Measurements from ENCODE around the gene PCDHGC5. TPM values are rescaled to one million over a fixed set of nuclear protein-coding genes. Genes with fewer than 3 reads are reported as not detected.

Gene PCDHGC5
- total and polyA plus RNA-seq, 2 donors (not counting 3 experiments of a cell fraction or from before 2014, with no cell fraction given): 0.21 to 1.2 TPM

- no peaks in the 10 kb centered on the region for H3K27me3 ChIP-seq (ENCODE audit: control insufficient read depth in 2 of 2, insufficient read depth in 2 of 2, low read length in 2 of 2)
- no peak for FAIRE-seq
Measured at GRCh38 chr5:141504216-141504615, 15.3 kb downstream of the PCDHGC5 start.

More at GRCh38 chr5:141504216-141504615, 15.3 kb downstream of the PCDHGC5 start:
- H3K27ac ChIP-seq (ENCODE audit: insufficient read depth, low read depth, low read length): no peak overlapping the region
- H3K4me1 ChIP-seq (ENCODE audit: control insufficient read depth, extremely low read depth, insufficient read depth, low read length): peaks cover 8% of the 10 kb centered on the region
- H3K79me2 ChIP-seq (ENCODE audit: control insufficient read depth, insufficient read depth, low read length): no peaks in the 10 kb centered on the region
- H4K20me1 ChIP-seq (replicated peaks; ENCODE audit: control insufficient read depth, extremely low read depth, insufficient read depth, low read length): no peaks in the 10 kb centered on the region
- TF ChIP-seq POLR2A (IDR thresholded peaks at IDR 0.05; ENCODE audit: low read depth, low read length): no peak
- TF ChIP-seq FOS (IDR thresholded peaks at IDR 0.05; ENCODE audit: borderline replicate concordance, insufficient read depth, low read length): no peak
- no peak for TF ChIP-seq CTCF (IDR thresholded peaks at IDR 0.05; ENCODE audit: extremely low read depth in 1 of 2, insufficient read depth in 1 of 2, low read depth in 1 of 2, low read length in 2 of 2)
- no peak for TF ChIP-seq POLR2AphosphoS5 (IDR thresholded peaks at IDR 0.05; ENCODE audit: insufficient read depth, low read depth, low read length)
- ChIA-PET POLR2A (no interaction called here), CTCF (interaction anchor here (0.6 to 1.4 kb wide), 2 partner anchors 11 to 144 kb away, joined by 3 to 4 read pairs; no protein-coding TSS in a partner anchor)
- H2AFZ ChIP-seq (ENCODE audit: low read depth, low read length): no peak overlapping the region
- H3K9me1 ChIP-seq (replicated peaks; ENCODE audit: control insufficient read depth, extremely low read depth, insufficient read depth, low read length): no peaks in the 10 kb centered on the region
- DNase-seq (ENCODE audit: low read depth, low spot score): no peak
- intact Hi-C loops (cut with micrococcal nuclease) (no loop called here), dilution Hi-C loops (cut with MboI; ENCODE audit: extremely low pct_ligation_motif_present, low sequenced_read_pairs) (no loop called here)
- BruUV-seq (replicated peaks): no TSS peak
- peaks cover 0 to 8% of the 10 kb centered on the region in 2 experiments for H3K36me3 ChIP-seq (ENCODE audit: control insufficient read depth in 2 of 2, extremely low read depth in 1 of 2, insufficient read depth in 2 of 2, low read length in 2 of 2)
- H3K9me3 ChIP-seq (replicated peaks; ENCODE audit: control insufficient read depth, insufficient read depth, low read length): no peaks in the 10 kb centered on the region
- no peak overlapping the region for H3K9ac ChIP-seq (replicated peaks; ENCODE audit: extremely low read depth, insufficient read depth, low read length)
- H3K4me3 ChIP-seq (replicated peaks in 1 of 3; ENCODE audit: insufficient read depth in 1 of 3, low read depth in 1 of 3, low read length in 3 of 3): no peak overlapping the region
- H3K4me2 ChIP-seq (ENCODE audit: insufficient read depth, low read length): no peak overlapping the region
